K562 (cell line): ENCODE data around the gene GPRASP3. TPM values are rescaled to one million over a fixed set of nuclear protein-coding genes. Genes with fewer than 3 reads are reported as not detected.

ENCODE experiments used
- CBFA2T2 ChIP-seq: fragments of 450-650 bp; conservative IDR thresholded peaks from 2 replicates; pipeline ENCODE4 v1.6.1; 2017; ENCODE audit warnings: mild to moderate bottlenecking
- DDX20 ChIP-seq: fragments of 450-650 bp; IDR thresholded peaks from 2 replicates; pipeline ENCODE4 v1.6.1; 2016; ENCODE audit warnings: missing genetic modification characterization, low read depth, mild to moderate bottlenecking, missing compliant biosample characterization, moderate library complexity
- FOXP4 ChIP-seq: sonication (generic); formaldehyde crosslinking; IDR thresholded peaks from 2 replicates; pipeline ENCODE4 v1.8.0; 2022; ENCODE audit warnings: mild to moderate bottlenecking, missing genetic modification reagents, borderline replicate concordance
- HMG20B ChIP-seq: fragments of 250-450 bp; sonication (Bioruptor Pico); IDR thresholded peaks from 2 replicates; pipeline ENCODE4 v1.5.0; 2021; ENCODE audit warnings: mild to moderate bottlenecking
- ILF3 ChIP-seq: fragments of 450-650 bp; IDR thresholded peaks from 2 replicates; pipeline ENCODE4 v1.6.1; 2018; ENCODE audit warnings: antibody characterized with exemption, mild to moderate bottlenecking, moderate library complexity, borderline replicate concordance
- NFE2 ChIP-seq: IDR thresholded peaks from 2 replicates; pipeline ENCODE4 v1.6.1; 2014; ENCODE audit warnings: antibody characterized with exemption, low read depth
- NR4A1 ChIP-seq, 2 experiments: fragments of 250-450 bp in 1 of 2; fragments of 450-650 bp in 1 of 2; sonication (Bioruptor Pico) in 1 of 2; IDR thresholded peaks; 2 replicates each; pipeline versions ENCODE4 v1.4.0 to v1.6.1; 2016 to 2020; ENCODE audit warnings: mild to moderate bottlenecking in 2 of 2, missing compliant biosample characterization in 1 of 2, missing genetic modification characterization in 1 of 2, moderate library complexity in 1 of 2
- NRF1 ChIP-seq, 2 experiments: fragments of 450-650 bp; IDR thresholded peaks in 1 of 2; conservative IDR thresholded peaks in 1 of 2; 2 replicates each; pipeline ENCODE4 v1.6.1; 2014; ENCODE audit warnings: mild to moderate bottlenecking in 2 of 2
- PPARD ChIP-seq: fragments of 250-450 bp; sonication (Bioruptor Pico); IDR thresholded peaks from 2 replicates; pipeline ENCODE4 v1.8.0; 2022; ENCODE audit warnings: inconsistent platforms, mild to moderate bottlenecking, moderate library complexity
- SFPQ ChIP-seq: fragments of 200-400 bp; formaldehyde crosslinking; IDR thresholded peaks from 2 replicates; pipeline ENCODE4 v1.6.1; 2017; ENCODE audit warnings: mild to moderate bottlenecking, low read depth, low read length, moderate library complexity
- SRF ChIP-seq, 2 experiments: fragments of 250-450, 450-650 bp in 1 of 2; sonication (Bioruptor Pico) in 1 of 2; sonication (generic) in 1 of 2; formaldehyde crosslinking; IDR thresholded peaks; 2 replicates each; pipeline versions ENCODE4 v1.5.0 to v1.5.1; 2020 to 2022; ENCODE audit warnings: mild to moderate bottlenecking in 1 of 2, missing genetic modification reagents in 1 of 2
- TCF7L2 ChIP-seq: fragments of 150-350 bp; IDR thresholded peaks from 2 replicates; pipeline ENCODE4 v1.6.1; 2016; ENCODE audit warnings: low read depth, mild to moderate bottlenecking, low read length, moderate library complexity
- YY1 ChIP-seq, 3 experiments: IDR thresholded peaks; 2 replicates each; pipeline ENCODE4 v1.6.1; 2011; ENCODE audit warnings: low read length in 2 of 3, mild to moderate bottlenecking in 2 of 3, moderate library complexity in 2 of 3, borderline replicate concordance in 1 of 3, control low read depth in 1 of 3, low read depth in 1 of 3; ENCODE audit not compliant: insufficient read depth in 3 of 3, insufficient replicate concordance in 2 of 3, control insufficient read depth in 1 of 3, insufficient read length in 1 of 3; ENCODE audit errors: extremely low read depth in 1 of 3
- ZNF347 ChIP-seq: fragments of 450-650 bp; formaldehyde crosslinking; IDR thresholded peaks from 2 replicates; pipeline ENCODE4 v1.4.0; 2020; ENCODE audit warnings: low read depth, mild to moderate bottlenecking, moderate library complexity
- polyA plus RNA-seq, 8 experiments: library from polyadenylated mRNA; depleted of rRNA in 4 of 8; stranded (reverse) in 5 of 8; unstranded in 3 of 8; fragments of >200 nt; fragmentation: Nextera tagmentation in 2 of 8; fragmentation: Illumina TruSeq in 1 of 8; extraction: Ambion mirVana in 2 of 8; extraction: Trizol in 1 of 8; gene quantifications; 2 replicates each; pipeline versions ENCODE4 v1.2.1 to v1.2.3, GENCODE V29; 2011 to 2014; ENCODE audit warnings: inconsistent platforms in 1 of 8, missing spikeins in 1 of 8
- total RNA-seq, 7 experiments: library from RNA; depleted of rRNA in 6 of 7; stranded (reverse); fragments of >200 nt in 6 of 7; fragmentation: Illumina TruSeq in 2 of 7; extraction: Trizol in 2 of 7; gene quantifications; 2 replicates each; pipeline versions ENCODE4 v1.2.1 to v1.2.3, GENCODE V29; 2011 to 2021; ENCODE audit warnings: low replicate concordance in 1 of 7
- TF ChIP-seq, protein P1 (sequence below), 2 experiments: IDR thresholded peaks in 1 of 2; conservative IDR thresholded peaks in 1 of 2; 2 replicates each; pipeline ENCODE4 v1.6.1; 2016; ENCODE audit warnings: low read depth in 2 of 2, mild to moderate bottlenecking in 1 of 2, missing compliant biosample characterization in 1 of 2, missing genetic modification characterization in 1 of 2, moderate library complexity in 1 of 2
- TF ChIP-seq, protein P2 (sequence below): sonication (generic); IDR thresholded peaks from 2 replicates; pipeline ENCODE4 v1.6.1; 2016

Gene GPRASP3
- total and polyA plus RNA-seq, 9 of the 15 experiments (the other 6 are each of a cell fraction or from before 2014, with no cell fraction given), result 0.50 to 1.9 (median 1.1) TPM

GRCh38 chrX:102712981-102713625, 7.4 kb upstream of the GPRASP3 start (continued):
- TF ChIP-seq DDX20 (tag), result no peak
- no peak for TF ChIP-seq NR4A1 (CRISPR knock-in tag; IDR thresholded peaks at IDR 0.05)
- TF ChIP-seq NR4A1 (tag; IDR thresholded peaks at IDR 0.05), result no peak
- no peak for TF ChIP-seq PPARD (CRISPR knock-in tag)
- TF ChIP-seq ILF3, result no peak
- TF ChIP-seq CBFA2T2, result no peak
- peak; percentile 38 to 51 for TF ChIP-seq NRF1 (conservative IDR thresholded peaks at IDR 0.05 in 1 of 2, IDR thresholded peaks at IDR 0.05 in 1 of 2)
- no peak for TF ChIP-seq HMG20B (CRISPR knock-in tag)
- TF ChIP-seq SFPQ, result no peak
- TF ChIP-seq NFE2, result no peak
- TF ChIP-seq, protein P1, sequence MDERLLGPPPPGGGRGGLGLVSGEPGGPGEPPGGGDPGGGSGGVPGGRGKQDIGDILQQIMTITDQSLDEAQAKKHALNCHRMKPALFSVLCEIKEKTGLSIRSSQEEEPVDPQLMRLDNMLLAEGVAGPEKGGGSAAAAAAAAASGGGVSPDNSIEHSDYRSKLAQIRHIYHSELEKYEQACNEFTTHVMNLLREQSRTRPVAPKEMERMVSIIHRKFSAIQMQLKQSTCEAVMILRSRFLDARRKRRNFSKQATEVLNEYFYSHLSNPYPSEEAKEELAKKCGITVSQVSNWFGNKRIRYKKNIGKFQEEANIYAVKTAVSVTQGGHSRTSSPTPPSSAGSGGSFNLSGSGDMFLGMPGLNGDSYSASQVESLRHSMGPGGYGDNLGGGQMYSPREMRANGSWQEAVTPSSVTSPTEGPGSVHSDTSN (CRISPR knock-in tag; IDR thresholded peaks at IDR 0.05; ENCODE audit: low read depth), result no peak
- TF ChIP-seq, protein P1 (tag; conservative IDR thresholded peaks at IDR 0.05; ENCODE audit: low read depth), result no peak
- no peak for TF ChIP-seq FOXP4
- TF ChIP-seq, protein P2, sequence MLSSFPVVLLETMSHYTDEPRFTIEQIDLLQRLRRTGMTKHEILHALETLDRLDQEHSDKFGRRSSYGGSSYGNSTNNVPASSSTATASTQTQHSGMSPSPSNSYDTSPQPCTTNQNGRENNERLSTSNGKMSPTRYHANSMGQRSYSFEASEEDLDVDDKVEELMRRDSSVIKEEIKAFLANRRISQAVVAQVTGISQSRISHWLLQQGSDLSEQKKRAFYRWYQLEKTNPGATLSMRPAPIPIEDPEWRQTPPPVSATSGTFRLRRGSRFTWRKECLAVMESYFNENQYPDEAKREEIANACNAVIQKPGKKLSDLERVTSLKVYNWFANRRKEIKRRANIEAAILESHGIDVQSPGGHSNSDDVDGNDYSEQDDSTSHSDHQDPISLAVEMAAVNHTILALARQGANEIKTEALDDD, result no peak
- TF ChIP-seq TCF7L2, result no peak
- TF ChIP-seq SRF (CRISPR knock-in tag; IDR thresholded peaks at IDR 0.05), result no peak
- peak in 1 of 3 experiments; percentile 27 for TF ChIP-seq YY1 (IDR thresholded peaks at IDR 0.05; ENCODE audit: borderline replicate concordance in 1 of 3, control insufficient read depth in 1 of 3, extremely low read depth in 1 of 3, insufficient read depth in 3 of 3, insufficient read length in 1 of 3, insufficient replicate concordance in 2 of 3, low read depth in 1 of 3, low read length in 2 of 3)
- TF ChIP-seq ZNF347 (CRISPR knock-in tag), result no peak
